Heart left ventricle (tissue), 16 donors: Measurements from ENCODE around the gene MAPK14. TPM values are rescaled to one million over a fixed set of nuclear protein-coding genes. Genes with fewer than 3 reads are reported as not detected.

ENCODE experiments used
- ATAC-seq, 4 donors: fragments of 200-7000 bp; cut with Tn5 transposase; one replicate each; pipeline ENCODE4 v1.9.1; 2020 to 2022; ENCODE audit warnings: moderate library complexity in 4 of 4, mild to moderate bottlenecking in 3 of 4, moderate number of reproducible peaks in 1 of 4
- DNase-seq, 5 donors: peaks; one replicate each; pipeline ENCODE4 v3.0.0-alpha.2; 2020
- H3K27ac ChIP-seq, 12 donors: fragments of 200-600 bp; sonication (generic) in 4 of 12; one replicate each; pipeline versions ENCODE4 v1.5.0 to v1.8.0; 2016 to 2022; ENCODE audit warnings: mild to moderate bottlenecking in 2 of 12
- H3K27me3 ChIP-seq, 9 donors: fragments of 200-600 bp; sonication (generic) in 2 of 9; one replicate each; pipeline versions ENCODE4 v1.5.1 to v1.8.0; 2016 to 2022; ENCODE audit warnings: mild to moderate bottlenecking in 3 of 9
- H3K36me3 ChIP-seq, 9 donors: fragments of 200-600 bp; sonication (generic) in 2 of 9; one replicate each; pipeline versions ENCODE4 v1.5.0 to v1.8.0; 2018 to 2022; ENCODE audit warnings: mild to moderate bottlenecking in 2 of 9
- H3K4me1 ChIP-seq, 12 donors: fragments of 200-600 bp; sonication (generic) in 4 of 12; one replicate each; pipeline versions ENCODE4 v1.5.0 to v1.8.0; 2016 to 2022; ENCODE audit warnings: mild to moderate bottlenecking in 3 of 12
- H3K4me3 ChIP-seq, 12 donors: fragments of 200-600 bp; sonication (generic) in 4 of 12; one replicate each; pipeline versions ENCODE4 v1.5.0 to v1.8.0; 2017 to 2022; ENCODE audit warnings: mild to moderate bottlenecking in 9 of 12, moderate library complexity in 4 of 12
- H3K9me3 ChIP-seq, 12 donors: fragments of 200-600 bp; sonication (generic) in 4 of 12; one replicate each; pipeline versions ENCODE4 v1.5.0 to v1.8.0; 2016 to 2022; ENCODE audit warnings: mild to moderate bottlenecking in 1 of 12
- CTCF ChIP-seq, 12 donors: fragments of 200-600 bp; sonication (generic) in 4 of 12; IDR thresholded peaks; one replicate each; pipeline versions ENCODE4 v1.5.0 to v1.8.0; 2018 to 2022; ENCODE audit warnings: antibody characterized with exemption in 12 of 12, mild to moderate bottlenecking in 5 of 12
- POLR2A ChIP-seq, 2 donors: fragments of 450-650 bp; IDR thresholded peaks; one replicate each; pipeline ENCODE4 v1.6.1; 2017; ENCODE audit warnings: antibody characterized with exemption in 2 of 2, mild to moderate bottlenecking in 2 of 2, moderate library complexity in 2 of 2
- WGBS, 4 donors: extraction: QIAGEN DNeasy Blood & Tissue Kit in 2 of 4; methylation state at CpG; one replicate each; pipeline versions ENCODE4 v1.1.5 to v1.1.7; 2013 to 2018; 5-methylcytosine and 5-hydroxymethylcytosine counted together
- intact Hi-C, 10 donors: fragments of 100-400 bp; cut with DNase I; formaldehyde crosslinking; loops; one replicate each; pipeline versions ENCODE4 v1.11.1 to v1.14.2; 2022
- polyA plus RNA-seq, 2 donors: library from polyadenylated mRNA; stranded (reverse); fragments of 200-250 nt; gene quantifications; one replicate each; pipeline ENCODE4 v1.2.3, GENCODE V29; 2013
- total RNA-seq, 9 donors: library from RNA; depleted of rRNA in 2 of 9; stranded (reverse); fragments of >200 nt in 2 of 9; fragmentation: NEBNext Ultra II Directional in 3 of 9; extraction: Animal tissue kit (Norgen Biotek cat#: 25700) in 3 of 9; gene quantifications; one replicate each; pipeline versions ENCODE4 v1.1.0 to v1.2.4, GENCODE V29; 2016 to 2023
- donor health status: ischemic (EF 13 %, LVEDD 7.1; RV severe dilation, severe dysfunction).
- donor health status: healthy with polysubstance abuse.
- donor health status: DM: no; HTN: yes; CAD: no.
- donor health status: DM: no; HTN: no; CAD: no.
- donor health status: ischemic (EF 25% LVEDD 6.9; RV normal size, moderate dysfunction).
- donor health status: ischemic (EF 25% LVEDD 5.7; RV mildly dilated, moderate dysfunction).
- donor health status: healthy.
- donor health status: DM: yes; HTN: yes; CAD: no.
- donor health status: ischemic (EF 35%, LVEDD 5.7; RV mildly dilated, moderate dysfunction).
- donor health status: nonischemic (EF 11% LVEDD 7.7; RV severe dilation, severe dysfunction).
- donor health status: DM: yes; HTN: yes; CAD: no.
- donor health status: PGD.
- donor health status: ischemic (EF 29% LVEDD 5.4; RV normal size, mild dysfunction).
- donor health status: nonischemic (EF 23%, LVEDD 6.1; RV moderate dilation, normal function).

MAPK14 gene
- total and polyA plus RNA-seq, 11 donors: 7.0 to 46.5 (median 32.3) TPM

GRCh38 chr6:36098920-36099647 lies 71.5 kb downstream of the MAPK14 start:
- DNase-seq (no peak), ATAC-seq (peak in 3 of 4 donors; percentile 70 to 75 (median 71))
- intact Hi-C loops: loop anchor here in 3 of 10 donors (10.0 kb wide), 1 partner anchor 344 kb away; no protein-coding TSS in a partner anchor
- Histone ChIP-seq H3K4me3 (no peak overlapping the region), H3K36me3 (peaks cover 0 to 56% (median 34%) of the 10 kb centered on the region in 9 donors), H3K27ac (peak overlapping the region in 1 of 12 donors; percentile 69), H3K4me1 (peaks cover 0 to 35% (median 18%) of the 10 kb centered on the region in 12 donors), H3K9me3 (no peaks in the 10 kb centered on the region), H3K27me3 (no peaks in the 10 kb centered on the region)
- no peak for TF ChIP-seq POLR2A (IDR thresholded peaks at IDR 0.05)
- TF ChIP-seq CTCF (IDR thresholded peaks at IDR 0.05): peak in 1 of 12 donors; percentile 9
- WGBS, 4 donors: 43 to 55% (median 47%) methylated on average over 5 of the region's 5 CpGs

- Histone ChIP-seq H3K4me1 (peaks cover 0 to 33% (median 15%) of the 10 kb centered on the region in 12 donors), H3K9me3 (no peaks in the 10 kb centered on the region), H3K4me3 (no peak overlapping the region), H3K27me3 (no peaks in the 10 kb centered on the region), H3K27ac (peak overlapping the region in 1 of 12 donors; percentile 69), H3K36me3 (peaks cover 0 to 65% (median 43%) of the 10 kb centered on the region in 9 donors)
- 26 to 51% (median 32%) methylated on average over 6 of the region's 6 CpGs for WGBS, 4 donors
- intact Hi-C loops: loop anchor here in 3 of 10 donors (10.0 kb wide), 2 partner anchors 175 to 345 kb away; partner anchors contain the start of gene SRPK1 (in 1 of the 3)
- ATAC-seq: peak in 3 of 4 donors; percentile 13 to 32 (median 25)
- no peak for TF ChIP-seq CTCF (IDR thresholded peaks at IDR 0.05)
- TF ChIP-seq POLR2A (IDR thresholded peaks at IDR 0.05): no peak
- no peak for DNase-seq
These were observed 72.4 kb downstream of the MAPK14 start for GRCh38 chr6:36099869-36100483.

GRCh38 chr6:36101691-36102090 lies 74.1 kb downstream of the MAPK14 start:
- intact Hi-C loops: loop anchor here in 2 of 10 donors (2.0 to 10.0 kb wide), 2 partner anchors 53 to 177 kb away; partner anchors contain the start of gene SRPK1 (in 1 of the 2)
- DNase-seq: no peak
- Histone ChIP-seq H3K4me3 (no peak overlapping the region), H3K27me3 (no peaks in the 10 kb centered on the region), H3K36me3 (peaks cover 0 to 67% (median 43%) of the 10 kb centered on the region in 9 donors), H3K27ac (no peak overlapping the region), H3K4me1 (peaks cover 0 to 30% (median 14%) of the 10 kb centered on the region in 12 donors), H3K9me3 (no peaks in the 10 kb centered on the region)
- no peak for ATAC-seq
- 96 to 100% (median 99%) methylated on average over 3 of the region's 3 CpGs for WGBS, 4 donors
- TF ChIP-seq POLR2A (IDR thresholded peaks at IDR 0.05) (no peak), CTCF (IDR thresholded peaks at IDR 0.05) (no peak)

- 66 to 74% (median 69%) methylated on average over 4 of the region's 4 CpGs for whole genome bisulfite sequencing, 4 donors
These were observed 75.2 kb downstream of the MAPK14 start for GRCh38 chr6:36102853-36103252.

More at GRCh38 chr6:36102853-36103252, 75.2 kb downstream of the MAPK14 start:
- H3K27me3 ChIP-seq: no peaks in the 10 kb centered on the region
- no peak for DNase-seq
- no peak overlapping the region for H3K27ac ChIP-seq
- no peak overlapping the region for H3K4me3 ChIP-seq
- H3K9me3 ChIP-seq: no peaks in the 10 kb centered on the region
- intact Hi-C loops: loop anchor here in 2 of 10 donors (2.0 to 10.0 kb wide), 2 partner anchors 52 to 178 kb away; partner anchors contain the start of gene SRPK1 (in 1 of the 2)
- ATAC-seq: no peak
- peaks cover 0 to 30% (median 14%) of the 10 kb centered on the region in 12 donors for H3K4me1 ChIP-seq
- peaks cover 0 to 73% (median 43%) of the 10 kb centered on the region in 9 donors for H3K36me3 ChIP-seq
- TF ChIP-seq CTCF (IDR thresholded peaks at IDR 0.05): no peak
- no peak for TF ChIP-seq POLR2A (IDR thresholded peaks at IDR 0.05)
